Central memory CD4-positive, alpha-beta T cell (primary cell): Measurements from ENCODE around the gene CPED1.

Experiments used
- DNase-seq: peaks from one replicate; pipeline ENCODE4 v3.0.0; 2022

The CPED1 gene

GRCh38 chr7:121331574-121331973 lies 343.1 kb downstream of the CPED1 start:
- DNase-seq, result no peak

GRCh38 chr7:121334376-121334775 lies 345.9 kb downstream of the CPED1 start:
- no peak for DNase-seq

GRCh38 chr7:121334875-121335648 lies 346.6 kb downstream of the CPED1 start:
- no peak for DNase-seq

GRCh38 chr7:121336579-121336978 lies 348.1 kb downstream of the CPED1 start:
- DNase-seq, result no peak

GRCh38 chr7:121337398-121337797 lies 348.9 kb downstream of the CPED1 start:
- no peak for DNase-seq

GRCh38 chr7:121339082-121339481 lies 350.6 kb downstream of the CPED1 start:
- DNase-seq, result no peak

GRCh38 chr7:121341933-121342332 lies 353.4 kb downstream of the CPED1 start:
- no peak for DNase-seq

GRCh38 chr7:121342631-121343030 lies 354.1 kb downstream of the CPED1 start:
- DNase-seq, result no peak

- DNase-seq, result no peak
Observed at GRCh38 chr7:121343302-121343701, 354.8 kb downstream of the CPED1 start.

GRCh38 chr7:121344093-121344492 lies 355.6 kb downstream of the CPED1 start:
- no peak for DNase-seq

GRCh38 chr7:121344497-121344896 lies 356.0 kb downstream of the CPED1 start:
- no peak for DNase-seq
